ENCODE data around the gene LANCL2. TPM values are rescaled to one million over a fixed set of nuclear protein-coding genes. Genes with fewer than 3 reads are reported as not detected.
"Not testable (repeated sequence)": the region's sequence is repeated elsewhere in the genome, so short reads cannot be mapped to it uniquely, and the experiment has no call there.

The LANCL2 gene
- total RNA-seq, 1 donor: 17.0 TPM

GRCh38 chr7:55467047-55467593 lies 102.0 kb downstream of the LANCL2 start:
- DNase-seq (ENCODE audit: low read depth in 2 of 3, low spot score in 2 of 3): no peak

GRCh38 chr7:55468495-55468894 lies 103.4 kb downstream of the LANCL2 start:
- no peak for DNase-seq (ENCODE audit: low read depth in 2 of 3, low spot score in 2 of 3)

- DNase-seq (ENCODE audit: low read depth in 2 of 3, low spot score in 2 of 3): peak in 1 of 3 donors; percentile 23
These were observed 104.1 kb downstream of the LANCL2 start for GRCh38 chr7:55469271-55469681.

- no peak for DNase-seq (ENCODE audit: low read depth in 2 of 3, low spot score in 2 of 3)
These were observed 104.6 kb downstream of the LANCL2 start for GRCh38 chr7:55469721-55470120.

GRCh38 chr7:55470261-55470660 lies 105.1 kb downstream of the LANCL2 start:
- no peak for DNase-seq (ENCODE audit: low read depth in 2 of 3, low spot score in 2 of 3)

GRCh38 chr7:55471594-55471993 lies 106.5 kb downstream of the LANCL2 start:
- DNase-seq (ENCODE audit: low read depth in 2 of 3, low spot score in 2 of 3): not testable (repeated sequence)

GRCh38 chr7:55472406-55472805 lies 107.3 kb downstream of the LANCL2 start:
- DNase-seq (ENCODE audit: low read depth in 2 of 3, low spot score in 2 of 3): not testable (repeated sequence)

GRCh38 chr7:55472928-55473725 lies 108.0 kb downstream of the LANCL2 start:
- DNase-seq (ENCODE audit: low read depth in 2 of 3, low spot score in 2 of 3): no peak

- no peak for DNase-seq (ENCODE audit: low read depth in 2 of 3, low spot score in 2 of 3)
These were observed 108.8 kb downstream of the LANCL2 start for GRCh38 chr7:55473932-55474331.

GRCh38 chr7:55474944-55475854 lies 110.1 kb downstream of the LANCL2 start:
- DNase-seq (ENCODE audit: low read depth in 2 of 3, low spot score in 2 of 3): no peak

- no peak for DNase-seq (ENCODE audit: low read depth in 2 of 3, low spot score in 2 of 3)
These were observed 111.0 kb downstream of the LANCL2 start for GRCh38 chr7:55475855-55476803.

GRCh38 chr7:55476852-55477780 lies 112.0 kb downstream of the LANCL2 start:
- no peak for DNase-seq (ENCODE audit: low read depth in 2 of 3, low spot score in 2 of 3)

- DNase-seq (ENCODE audit: low read depth in 2 of 3, low spot score in 2 of 3): no peak
These were observed 112.7 kb downstream of the LANCL2 start for GRCh38 chr7:55477781-55478374.

GRCh38 chr7:55478700-55479099 lies 113.6 kb downstream of the LANCL2 start:
- no peak for DNase-seq (ENCODE audit: low read depth in 2 of 3, low spot score in 2 of 3)

GRCh38 chr7:55481155-55481554 lies 116.0 kb downstream of the LANCL2 start:
- no peak for DNase-seq (ENCODE audit: low read depth in 2 of 3, low spot score in 2 of 3)

GRCh38 chr7:55483046-55483445 lies 117.9 kb downstream of the LANCL2 start:
- no peak for DNase-seq (ENCODE audit: low read depth in 2 of 3, low spot score in 2 of 3)
